Activated CD4-positive, alpha-beta T cell treated with anti-CD3 and anti-CD28 coated beads, Interleukin-2, amount 10 ng/mL, durations not matched to agents 7 days and 5 days (primary cell): Measurements from ENCODE around the gene PXK. TPM values are rescaled to one million over a fixed set of nuclear protein-coding genes. Genes with fewer than 3 reads are reported as not detected.
A peak's percentile ranks its signal among the peaks of the same experiment; 100 is the strongest.
"Not testable (repeated sequence)": the region's sequence is repeated elsewhere in the genome, so short reads cannot be mapped to it uniquely, and the experiment has no call there.

Source experiments
- CTCF ChIA-PET: fragments of 350-600 bp; sonication (Branson Sonifier 250); formaldehyde crosslinking; loops from one replicate; lab custom pipeline; 2021; ENCODE audit warnings: antibody characterized with exemption; lab: Charles Lee
- POLR2A ChIA-PET: fragments of 350-600 bp; sonication (Branson Sonifier 250); formaldehyde crosslinking; loops from one replicate; lab custom pipeline; 2021; ENCODE audit warnings: antibody characterized with exemption; lab: Charles Lee
- DNase-seq: peaks from one replicate; pipeline ENCODE4 v3.0.0-alpha.2; 2020
- H3K27ac Mint-ChIP-seq: one replicate; pipeline ENCODE4 v1.8.0; 2021; ENCODE audit warnings: mild to moderate bottlenecking, moderate library complexity, mixed read lengths
- H3K27me3 Mint-ChIP-seq: one replicate; pipeline ENCODE4 v1.8.0; 2021; ENCODE audit warnings: mixed read lengths
- H3K36me3 Mint-ChIP-seq: one replicate; pipeline ENCODE4 v1.8.0; 2021; ENCODE audit warnings: low read depth, mixed read lengths
- H3K4me1 Mint-ChIP-seq: one replicate; pipeline ENCODE4 v1.8.0; 2021; ENCODE audit warnings: mixed read lengths
- H3K4me3 Mint-ChIP-seq: one replicate; pipeline ENCODE4 v1.8.0; 2021; ENCODE audit warnings: mild to moderate bottlenecking, moderate library complexity, mixed read lengths
- H3K9me3 Mint-ChIP-seq: one replicate; pipeline ENCODE4 v1.8.0; 2021; ENCODE audit warnings: mixed read lengths
- total RNA-seq, 2 experiments: library from RNA; stranded (reverse); gene quantifications; one replicate each; pipeline ENCODE4 v1.2.3, GENCODE V29; 2021

The PXK gene
- total RNA-seq, 2 experiments from 2014 or later = 30.3 to 40.2 TPM

DNA sequence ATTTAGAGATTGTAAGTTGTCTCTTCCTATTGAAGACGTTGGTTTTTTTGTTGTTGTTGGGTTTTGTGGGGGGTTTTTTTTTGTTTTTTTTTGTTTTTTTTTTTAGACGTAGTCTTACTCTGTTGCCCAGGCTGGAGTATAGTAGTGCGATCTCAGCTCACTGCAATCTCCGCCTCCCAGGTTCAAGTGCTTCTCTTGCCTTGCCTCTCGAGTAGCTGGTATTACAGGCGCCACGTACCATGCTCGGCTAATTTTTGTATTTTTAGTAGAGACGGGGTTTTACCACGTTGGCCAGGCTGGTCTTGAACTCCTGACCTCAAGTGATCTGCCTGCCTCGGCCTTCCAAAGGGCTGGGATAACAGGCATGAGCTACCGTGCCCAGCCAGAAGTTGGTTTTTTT lies 6.5 kb downstream of the PXK start:
- H3K27me3 Mint-ChIP-seq, POLR2A ChIA-PET, DNase-seq, H3K9me3 Mint-ChIP-seq, H3K27ac Mint-ChIP-seq, H3K4me3 Mint-ChIP-seq: not testable (repeated sequence)
- CTCF ChIA-PET = interaction anchor here (0.6 to 2.3 kb wide), 6 partner anchors 13 to 979 kb away, joined by 3 to 7 read pairs (median 3); partner anchors contain the start of gene KCTD6
- H3K4me1 Mint-ChIP-seq = peaks cover 31% of the 10 kb centered on the region
- H3K36me3 Mint-ChIP-seq = peaks cover 27% of the 10 kb centered on the region

DNA sequence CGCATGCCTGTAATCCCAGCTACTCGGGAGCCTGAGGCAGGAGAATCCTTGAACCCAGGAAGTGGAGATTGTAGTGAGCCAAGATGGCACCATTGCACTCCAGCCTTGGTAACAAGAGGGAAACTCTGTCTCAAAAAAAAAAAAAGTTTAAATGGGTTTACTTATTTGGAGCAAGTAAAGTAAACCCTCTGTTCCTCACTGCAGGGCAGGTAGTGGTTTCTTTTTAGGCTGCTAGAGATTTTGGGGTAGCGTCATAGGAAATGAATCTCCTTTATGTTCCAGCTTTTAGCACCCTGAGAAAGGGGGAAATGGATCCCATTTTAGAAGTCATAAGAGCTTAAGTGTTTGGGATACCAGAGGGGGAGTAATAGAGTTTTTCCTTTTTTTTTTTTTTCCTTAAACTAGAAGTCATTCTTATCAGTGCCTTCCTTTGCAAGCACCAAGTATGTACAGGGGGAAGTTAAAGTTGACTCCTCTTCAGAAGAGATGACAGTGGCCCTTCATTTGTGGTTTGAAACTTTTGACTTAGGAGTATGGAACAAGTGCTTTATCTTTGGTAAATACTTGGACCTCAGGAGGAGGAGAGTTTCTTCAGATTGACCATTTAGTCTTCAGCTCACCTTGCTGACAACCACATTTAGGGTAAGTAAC lies 8.0 kb downstream of the PXK start:
- Mint-ChIP-seq H3K4me3 (no peak overlapping the region), H3K9me3 (no peaks in the 10 kb centered on the region), H3K36me3 (peaks cover 27% of the 10 kb centered on the region), H3K27me3 (no peaks in the 10 kb centered on the region), H3K27ac (peak overlapping the region; percentile 25), H3K4me1 (peaks cover 20% of the 10 kb centered on the region)
- POLR2A ChIA-PET = no interaction called here
- no peak for DNase-seq
- CTCF ChIA-PET = interaction anchor here (0.6 to 1.2 kb wide), 4 partner anchors 17 to 151 kb away, joined by 3 read pairs; partner anchors contain the start of gene KCTD6

DNA sequence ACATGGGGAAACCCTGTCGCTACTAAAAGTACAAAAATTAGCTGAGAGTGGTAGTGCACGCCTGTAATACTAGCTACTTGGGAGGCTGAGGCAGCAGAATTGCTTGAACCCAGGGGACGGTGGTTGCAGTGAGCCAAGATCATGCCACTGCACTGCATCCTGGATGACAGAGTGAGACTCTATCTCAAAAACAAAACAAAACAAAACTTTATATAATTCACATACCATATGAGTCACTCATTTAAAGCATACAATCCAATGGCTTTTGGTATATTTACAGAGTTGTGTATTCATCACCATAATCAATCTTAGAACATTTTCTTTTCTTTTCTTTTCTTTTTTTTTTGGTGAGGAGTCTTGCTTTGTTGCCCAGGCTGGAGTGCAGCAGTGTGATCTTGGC lies 8.7 kb downstream of the PXK start:
- POLR2A ChIA-PET = no interaction called here
- no peaks in the 10 kb centered on the region for H3K27me3 Mint-ChIP-seq
- H3K4me3 Mint-ChIP-seq = no peak overlapping the region
- H3K36me3 Mint-ChIP-seq = peaks cover 29% of the 10 kb centered on the region
- H3K27ac Mint-ChIP-seq = peak overlapping the region; percentile 25
- H3K4me1 Mint-ChIP-seq = peaks cover 21% of the 10 kb centered on the region
- H3K9me3 Mint-ChIP-seq = no peaks in the 10 kb centered on the region
- no peak for DNase-seq
- CTCF ChIA-PET = interaction anchor here (0.6 kb wide), 2 partner anchors 61 to 72 kb away, joined by 3 read pairs; no protein-coding TSS in a partner anchor

DNA sequence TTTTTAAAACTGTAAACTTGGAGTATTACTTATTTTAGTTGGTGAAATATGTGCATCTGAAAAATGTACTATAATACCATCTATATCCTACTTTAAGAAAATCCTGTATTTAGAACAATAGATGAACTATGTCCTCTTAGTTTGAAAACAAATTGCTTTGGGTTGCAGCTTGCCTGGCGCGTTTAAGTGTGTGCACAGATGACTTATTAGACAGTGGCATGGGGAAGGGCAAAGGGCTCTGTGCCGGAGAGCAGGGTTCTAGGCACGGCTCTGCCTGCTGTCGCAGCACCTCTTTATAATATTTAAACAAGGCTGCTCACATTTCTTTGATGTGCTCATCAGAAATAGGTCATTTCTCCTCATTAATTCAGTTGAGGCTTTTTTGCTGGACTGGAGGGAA lies 10.0 kb downstream of the PXK start:
- Mint-ChIP-seq H3K4me3 (no peak overlapping the region), H3K4me1 (peaks cover 27% of the 10 kb centered on the region), H3K36me3 (peaks cover 33% of the 10 kb centered on the region), H3K27me3 (no peaks in the 10 kb centered on the region), H3K27ac (no peak overlapping the region), H3K9me3 (peaks cover 2% of the 10 kb centered on the region)
- POLR2A ChIA-PET = no interaction called here
- no peak for DNase-seq
- CTCF ChIA-PET = no interaction called here

DNA sequence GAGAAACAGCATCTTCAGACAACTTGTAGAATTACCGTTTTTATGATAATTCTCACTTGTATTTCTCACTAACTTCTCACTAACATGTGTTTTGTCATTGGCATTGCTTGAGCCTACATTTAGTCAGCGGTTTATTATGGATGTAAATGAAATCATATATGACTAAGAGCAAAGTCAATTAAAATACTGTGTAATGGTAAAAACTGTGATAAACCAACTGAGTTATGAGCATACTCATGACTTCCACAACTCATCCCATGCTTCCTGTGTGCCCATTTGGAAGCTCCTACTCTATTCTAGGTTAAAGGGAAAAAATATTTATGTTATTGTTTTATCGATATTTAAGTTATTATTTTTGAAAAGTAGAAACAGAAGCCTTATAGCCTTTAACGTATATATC lies 12.8 kb downstream of the PXK start:
- POLR2A ChIA-PET = no interaction called here
- H3K36me3 Mint-ChIP-seq = peaks cover 42% of the 10 kb centered on the region
- no peak overlapping the region for H3K4me3 Mint-ChIP-seq
- DNase-seq = no peak
- H3K4me1 Mint-ChIP-seq = peaks cover 47% of the 10 kb centered on the region
- CTCF ChIA-PET = no interaction called here
- no peaks in the 10 kb centered on the region for H3K27me3 Mint-ChIP-seq
- H3K27ac Mint-ChIP-seq = no peak overlapping the region
- peaks cover 5% of the 10 kb centered on the region for H3K9me3 Mint-ChIP-seq

DNA sequence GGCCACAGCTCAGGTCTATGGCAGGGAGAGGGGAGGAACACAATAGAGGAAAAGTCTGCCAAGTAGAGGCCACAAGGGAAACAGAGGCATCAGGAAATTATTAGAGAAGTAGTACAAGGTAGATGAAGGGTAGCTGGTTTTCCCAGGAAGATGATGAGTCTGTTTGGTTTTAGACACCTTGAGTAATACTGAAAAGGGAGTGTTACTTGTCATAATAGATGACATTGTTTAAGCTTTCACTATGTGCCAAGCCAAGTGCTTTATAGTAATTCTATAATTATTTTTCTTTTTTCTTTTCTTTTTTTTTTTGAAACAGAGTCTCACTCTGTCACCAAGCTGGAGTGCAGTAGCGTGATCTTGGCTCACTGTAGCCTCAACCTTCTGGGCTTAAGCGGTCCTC lies 13.7 kb downstream of the PXK start:
- H3K27me3 Mint-ChIP-seq = no peaks in the 10 kb centered on the region
- ChIA-PET POLR2A (no interaction called here), CTCF (interaction anchor here (0.6 to 1.8 kb wide), 3 partner anchors 9 to 1512 kb away, joined by 3 to 7 read pairs (median 3); no protein-coding TSS in a partner anchor)
- H3K36me3 Mint-ChIP-seq = peaks cover 35% of the 10 kb centered on the region
- H3K4me3 Mint-ChIP-seq = no peak overlapping the region
- peaks cover 49% of the 10 kb centered on the region for H3K4me1 Mint-ChIP-seq
- no peak for DNase-seq
- H3K27ac Mint-ChIP-seq = peak overlapping the region; percentile 2
- peaks cover 5% of the 10 kb centered on the region for H3K9me3 Mint-ChIP-seq

DNA sequence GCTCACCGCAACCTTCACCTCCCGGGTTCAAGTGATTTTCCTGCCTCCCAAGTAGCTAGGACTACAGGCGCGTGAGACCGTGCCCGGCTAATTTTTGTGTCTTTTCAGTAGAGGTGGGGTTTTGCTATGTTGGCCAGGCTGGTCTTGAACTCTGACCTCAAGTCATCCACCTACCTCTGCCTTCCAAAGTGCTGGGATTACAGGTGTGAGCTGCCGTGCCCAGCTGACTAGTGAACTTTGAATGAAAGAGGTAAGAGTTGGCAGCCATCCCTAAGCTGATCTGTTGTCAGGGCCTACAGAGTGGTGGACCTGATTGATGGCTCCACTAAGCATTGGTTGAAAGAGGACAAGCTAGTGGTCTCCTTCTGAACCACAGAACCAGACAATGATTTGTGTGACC lies 15.3 kb downstream of the PXK start:
- POLR2A ChIA-PET = no interaction called here
- Mint-ChIP-seq H3K4me1 (peaks cover 64% of the 10 kb centered on the region), H3K27me3 (no peaks in the 10 kb centered on the region), H3K27ac (no peak overlapping the region), H3K9me3 (peaks cover 5% of the 10 kb centered on the region), H3K36me3 (peaks cover 36% of the 10 kb centered on the region), H3K4me3 (no peak overlapping the region)
- CTCF ChIA-PET = interaction anchor here (0.9 to 1.8 kb wide), 5 partner anchors 9 to 123 kb away, joined by 3 to 7 read pairs (median 4); no protein-coding TSS in a partner anchor
- DNase-seq = no peak

DNA sequence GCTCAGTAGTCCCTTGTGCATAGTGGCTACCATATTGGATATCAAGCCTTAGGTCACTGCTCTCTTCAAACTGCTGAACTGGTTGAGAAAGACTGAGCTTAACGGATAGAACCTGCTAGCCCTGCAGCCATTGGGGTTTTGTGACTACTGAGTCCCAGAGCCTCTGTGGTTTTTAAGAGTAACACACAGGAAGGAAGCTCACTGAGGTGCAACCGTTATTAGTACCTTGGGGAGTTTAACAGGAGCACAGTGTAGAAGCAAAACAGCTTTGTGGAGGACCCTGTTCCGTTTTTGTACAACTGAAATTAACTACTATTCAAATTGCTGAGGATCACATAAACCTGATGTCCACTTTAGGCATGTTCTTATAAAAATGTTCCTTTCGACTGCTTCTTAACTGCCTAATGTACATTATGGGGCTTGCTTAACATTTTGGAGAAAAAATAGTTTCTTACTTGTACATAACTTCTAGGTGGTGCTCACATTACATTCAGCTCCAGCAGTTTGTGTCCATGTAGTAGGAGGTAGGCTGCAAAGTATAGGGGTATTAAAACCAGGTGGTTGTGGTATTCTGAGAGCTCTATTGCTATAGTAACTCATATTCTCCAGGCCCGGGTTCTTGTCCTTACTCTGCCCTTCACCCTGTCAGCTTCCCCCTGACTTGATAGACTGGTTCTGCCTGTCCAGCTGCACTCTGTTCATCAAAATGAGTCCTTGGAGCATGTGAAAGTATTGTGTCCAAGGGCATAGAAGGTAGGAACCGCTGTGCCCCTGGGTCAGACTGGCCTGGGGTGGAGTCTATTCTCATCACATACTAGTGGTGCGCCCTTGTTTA lies 17.3 kb downstream of the PXK start:
- Mint-ChIP-seq H3K36me3 (peaks cover 33% of the 10 kb centered on the region), H3K4me1 (peaks cover 80% of the 10 kb centered on the region), H3K9me3 (peaks cover 5% of the 10 kb centered on the region), H3K4me3 (peak overlapping the region; percentile 21), H3K27ac (peak overlapping the region; percentile 73), H3K27me3 (no peaks in the 10 kb centered on the region)
- ChIA-PET CTCF (interaction anchor here (0.9 to 3.1 kb wide), 9 partner anchors 13 to 139 kb away, joined by 3 to 14 read pairs (median 5); partner anchors contain the start of genes HTD2 and RPP14), POLR2A (interaction anchor here (1.4 kb wide), 1 partner anchor 15 kb away, joined by 7 read pairs; no protein-coding TSS in a partner anchor)
- DNase-seq = peak; percentile 16

DNA sequence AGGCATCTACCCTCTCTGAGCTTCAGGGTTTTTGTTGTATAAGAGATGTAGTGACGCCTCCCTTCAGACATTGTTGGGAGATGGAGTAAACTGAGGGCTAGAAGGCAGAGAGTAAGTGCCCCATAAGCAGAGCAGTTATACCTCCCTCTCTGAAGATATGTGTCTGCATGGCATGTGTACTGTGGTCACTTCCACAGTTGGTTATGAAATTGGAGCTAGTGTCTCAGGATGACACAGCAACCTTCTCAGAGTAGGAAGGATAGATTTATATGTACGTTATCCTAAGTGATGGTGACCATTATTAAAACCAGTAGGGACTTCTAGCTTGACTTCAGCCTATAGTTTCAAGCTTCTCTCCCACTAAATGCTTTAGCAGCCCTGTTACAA lies 17.9 kb downstream of the PXK start:
- Mint-ChIP-seq H3K27ac (peak overlapping the region; percentile 73), H3K4me1 (peaks cover 86% of the 10 kb centered on the region), H3K4me3 (no peak overlapping the region), H3K27me3 (no peaks in the 10 kb centered on the region), H3K9me3 (peaks cover 5% of the 10 kb centered on the region), H3K36me3 (peaks cover 33% of the 10 kb centered on the region)
- POLR2A ChIA-PET = no interaction called here
- CTCF ChIA-PET = interaction anchor here (0.9 to 3.1 kb wide), 6 partner anchors 17 to 139 kb away, joined by 3 to 14 read pairs (median 3); partner anchors contain the start of genes HTD2 and RPP14
- no peak for DNase-seq

DNA sequence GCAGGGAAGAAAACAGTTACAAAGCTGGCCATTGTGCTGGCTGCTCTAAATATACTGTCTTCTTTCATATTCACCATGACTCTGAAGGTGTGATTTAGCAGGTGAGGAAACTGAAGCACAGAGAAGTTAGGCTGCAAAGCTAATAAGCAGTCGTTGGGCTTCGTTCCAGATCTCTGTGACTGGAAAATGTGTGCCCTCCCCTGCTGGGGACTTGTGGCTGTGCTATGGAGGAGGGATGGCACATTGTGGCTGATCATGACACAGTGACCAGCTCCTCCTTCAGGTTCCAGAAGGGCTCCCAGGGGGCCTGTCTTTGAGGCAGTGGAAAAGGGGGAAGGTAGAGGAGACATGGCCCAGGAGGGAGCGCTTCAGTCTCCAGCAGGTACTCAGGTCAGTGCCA lies 19.2 kb downstream of the PXK start:
- no peak for DNase-seq
- Mint-ChIP-seq H3K27me3 (no peaks in the 10 kb centered on the region), H3K36me3 (peaks cover 28% of the 10 kb centered on the region), H3K9me3 (peaks cover 5% of the 10 kb centered on the region), H3K27ac (peak overlapping the region; percentile 74), H3K4me1 (peaks cover 87% of the 10 kb centered on the region), H3K4me3 (no peak overlapping the region)
- ChIA-PET POLR2A (no interaction called here), CTCF (interaction anchor here (0.9 to 3.1 kb wide), 8 partner anchors 9 to 140 kb away, joined by 3 to 14 read pairs (median 4); partner anchors contain the start of gene KCTD6)

DNA sequence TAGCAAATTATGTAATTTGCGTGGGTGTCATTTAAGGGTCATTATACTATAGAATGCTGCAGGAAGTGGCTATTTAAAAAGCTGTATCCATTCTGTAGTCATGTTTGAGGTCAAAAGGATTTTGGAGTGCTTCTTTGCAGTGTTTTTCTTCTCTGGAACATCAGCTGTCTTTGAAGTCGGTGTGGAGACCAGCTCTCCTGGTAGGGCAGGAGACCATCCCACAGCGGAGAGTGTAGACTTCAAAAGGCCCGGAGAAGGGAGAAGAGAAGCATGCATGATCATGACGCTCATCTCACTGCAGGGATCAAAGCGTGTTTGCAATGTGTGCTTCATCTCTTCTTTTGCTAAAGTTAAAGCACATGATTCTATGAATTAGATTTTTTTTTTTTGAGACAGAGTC lies 19.9 kb downstream of the PXK start:
- peak overlapping the region; percentile 72 for H3K27ac Mint-ChIP-seq
- peaks cover 4% of the 10 kb centered on the region for H3K9me3 Mint-ChIP-seq
- peaks cover 24% of the 10 kb centered on the region for H3K36me3 Mint-ChIP-seq
- no peaks in the 10 kb centered on the region for H3K27me3 Mint-ChIP-seq
- DNase-seq = no peak
- ChIA-PET CTCF (interaction anchor here (0.9 to 3.1 kb wide), 7 partner anchors 8 to 139 kb away, joined by 3 to 14 read pairs (median 4); partner anchors contain the start of gene KCTD6), POLR2A (no interaction called here)
- peaks cover 84% of the 10 kb centered on the region for H3K4me1 Mint-ChIP-seq
- H3K4me3 Mint-ChIP-seq = no peak overlapping the region

DNA sequence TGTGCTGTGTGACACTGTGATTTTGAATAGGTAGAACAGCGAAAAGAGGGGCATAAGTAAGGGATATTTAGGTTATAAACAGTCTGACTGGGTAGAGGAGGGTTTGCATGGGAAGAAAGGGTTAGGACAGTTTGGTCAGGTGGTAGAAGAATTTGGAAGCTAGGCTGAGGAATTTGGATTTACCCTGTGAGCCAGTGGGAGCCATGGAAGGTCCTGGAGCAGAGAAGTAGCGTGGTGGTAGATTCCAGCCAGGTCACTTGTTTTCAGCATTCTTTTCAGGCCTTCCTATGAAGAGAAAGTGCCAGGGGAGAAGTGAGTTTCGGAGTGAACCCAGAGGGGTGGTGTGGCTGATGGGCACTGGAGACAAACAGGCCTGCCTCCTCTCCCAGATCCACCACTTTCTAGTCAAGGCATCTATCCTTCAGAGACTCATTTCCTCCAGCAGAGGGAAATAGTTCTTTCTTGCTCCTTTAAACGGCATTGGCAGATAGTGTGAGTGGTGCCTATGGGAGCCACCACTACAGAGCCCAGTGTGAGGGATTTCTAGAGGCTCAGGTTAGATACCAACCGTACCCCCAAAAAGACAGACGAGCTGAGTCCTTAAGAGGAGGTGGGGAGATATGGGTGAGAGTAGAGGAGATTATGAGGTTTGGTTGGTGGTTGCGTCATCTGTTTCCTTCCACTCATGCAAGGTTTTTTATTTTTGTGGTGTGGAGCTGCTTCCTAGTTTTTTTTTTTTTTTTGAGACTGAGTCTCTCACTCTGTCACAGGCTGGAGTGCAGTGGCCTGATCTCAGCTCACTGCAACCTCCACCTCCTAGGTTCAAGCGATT lies 21.2 kb downstream of the PXK start:
- POLR2A ChIA-PET = no interaction called here
- peak; percentile 64 for DNase-seq
- H3K27ac Mint-ChIP-seq = peak overlapping the region; percentile 84
- no peaks in the 10 kb centered on the region for H3K27me3 Mint-ChIP-seq
- peak overlapping the region; percentile 45 for H3K4me3 Mint-ChIP-seq
- peaks cover 3% of the 10 kb centered on the region for H3K9me3 Mint-ChIP-seq
- CTCF ChIA-PET = interaction anchor here (0.6 to 2.9 kb wide), 8 partner anchors 9 to 398 kb away, joined by 3 to 11 read pairs (median 4); partner anchors contain the start of genes HTD2, KCTD6 and RPP14
- H3K36me3 Mint-ChIP-seq = peaks cover 18% of the 10 kb centered on the region
- H3K4me1 Mint-ChIP-seq = peaks cover 81% of the 10 kb centered on the region
